ENCODE measurements around the gene RCN2.

DNA sequence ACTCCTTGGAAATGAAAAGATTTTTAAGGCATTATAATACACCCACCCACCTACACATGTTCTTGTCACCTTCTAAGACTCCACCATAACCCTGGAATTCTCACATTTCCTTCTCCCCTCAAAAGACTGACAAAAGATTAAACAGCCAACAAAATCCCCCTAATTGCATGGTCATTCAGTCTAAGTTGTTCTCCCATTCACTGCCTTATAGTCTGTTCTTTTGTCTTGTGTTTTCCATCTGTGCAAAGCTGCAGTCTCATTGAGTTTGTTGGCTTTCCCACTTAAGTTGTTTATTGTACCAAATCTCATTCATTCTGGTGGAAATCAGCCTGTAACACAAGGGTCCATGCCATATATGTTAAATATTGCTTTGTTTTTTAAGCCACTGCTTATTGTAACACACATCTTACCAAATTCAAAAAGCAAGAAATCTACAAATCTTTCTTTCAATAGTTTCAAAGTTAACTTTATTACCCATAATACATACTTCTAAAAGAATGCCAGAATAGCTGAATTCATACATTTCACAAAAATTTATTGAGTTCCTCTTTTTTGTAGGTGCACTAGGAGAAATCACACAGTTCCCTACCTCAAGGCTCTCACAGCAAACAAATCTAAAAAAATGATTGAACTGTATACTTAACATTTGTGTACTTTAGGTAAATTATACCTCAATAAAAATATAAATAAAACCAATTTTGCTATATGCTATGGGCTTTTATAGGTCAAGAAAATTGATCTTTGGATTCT lies 2.4 kb upstream of the RCN2 start:
- TF ChIP-seq SIRT6 (IDR thresholded peaks at IDR 0.05; ENCODE audit: low read length) (no peak), SP1 (IDR thresholded peaks at IDR 0.05; ENCODE audit: low read depth, low read length) (no peak), ATF3 (IDR thresholded peaks at IDR 0.05; ENCODE audit: insufficient read depth, low read depth, low read length) (no peak), CTCF (IDR thresholded peaks at IDR 0.05; ENCODE audit: control extremely low read depth in 1 of 3, insufficient read depth in 1 of 3, low read depth in 1 of 3, low read length in 3 of 3) (no peak), POLR2A (IDR thresholded peaks at IDR 0.05; ENCODE audit: control extremely low read depth in 1 of 2, low read depth in 2 of 2, low read length in 2 of 2) (no peak)

Data from H1 (cell line).